OCI-LY1 (cell line): ENCODE measurements around the gene SLC16A6.

Experiments used
- H2AFZ ChIP-seq: fragments of 200-600 bp; sonication (generic), shearing (Covaris generic); 2 replicates; pipeline ENCODE4 v1.6.0; 2014; ENCODE audit warnings: antibody characterized with exemption, mild to moderate bottlenecking, low read length
- H3F3A ChIP-seq: fragments of 200-600 bp; sonication (generic), shearing (Covaris generic); 2 replicates; pipeline ENCODE4 v1.6.0; 2014; ENCODE audit warnings: mild to moderate bottlenecking, antibody characterized with exemption, low read length, moderate library complexity; ENCODE audit not compliant: insufficient read depth
- H3K27ac ChIP-seq: fragments of 200-600 bp; sonication (generic); 2 replicates; pipeline ENCODE4 v1.5.1; 2014; ENCODE audit warnings: low read length, mixed run types, mild to moderate bottlenecking, low read depth; ENCODE audit not compliant: poor library complexity, severe bottlenecking
- H3K27me3 ChIP-seq: fragments of 200-600 bp; sonication (generic); 2 replicates; pipeline ENCODE4 v1.6.0; 2014; ENCODE audit warnings: antibody characterized with exemption, mild to moderate bottlenecking, low read length, moderate library complexity; ENCODE audit not compliant: insufficient read depth
- H3K36me3 ChIP-seq: fragments of 200-600 bp; sonication (generic); 2 replicates; pipeline ENCODE4 v1.6.1; 2014; ENCODE audit warnings: mild to moderate bottlenecking, antibody characterized with exemption, low read length, moderate library complexity, mixed read lengths; ENCODE audit not compliant: insufficient read depth
- H3K4me1 ChIP-seq: fragments of 200-600 bp; sonication (generic); 2 replicates; pipeline ENCODE4 v1.5.1; 2014; ENCODE audit warnings: mild to moderate bottlenecking, low read length, moderate library complexity; ENCODE audit not compliant: insufficient read depth, severe bottlenecking
- H3K4me2 ChIP-seq: fragments of 200-600 bp; sonication (generic), shearing (Covaris generic); 2 replicates; pipeline ENCODE4 v1.6.1; 2014; ENCODE audit warnings: low read length
- H3K4me3 ChIP-seq: fragments of 200-600 bp; sonication (generic); 2 replicates; pipeline ENCODE4 v1.5.1; 2014; ENCODE audit warnings: low read length, low read depth, mild to moderate bottlenecking, mixed read lengths; ENCODE audit not compliant: poor library complexity, severe bottlenecking
- H3K79me2 ChIP-seq: fragments of 200-600 bp; shearing (Covaris generic); 2 replicates; pipeline ENCODE4 v1.6.1; 2016; ENCODE audit warnings: mixed run types, low read length, mixed read lengths; ENCODE audit not compliant: insufficient read depth
- H3K9ac ChIP-seq: fragments of 200-600 bp; sonication (generic), shearing (Covaris generic); 2 replicates; pipeline ENCODE4 v1.6.1; 2014; ENCODE audit warnings: mild to moderate bottlenecking, low read length, mixed read lengths
- H3K9me2 ChIP-seq: fragments of 200-600 bp; sonication (generic), shearing (Covaris generic); 2 replicates; pipeline ENCODE4 v1.6.1; 2014; ENCODE audit warnings: low read depth, mild to moderate bottlenecking, low read length, mixed read lengths
- H3K9me3 ChIP-seq: fragments of 200-600 bp; shearing (Covaris generic); 2 replicates; pipeline ENCODE4 v1.6.1; 2014; ENCODE audit warnings: low read length, mixed read lengths
- H4K20me1 ChIP-seq: fragments of 200-600 bp; sonication (generic), shearing (Covaris generic); 2 replicates; pipeline ENCODE4 v1.6.0; 2016; ENCODE audit warnings: mild to moderate bottlenecking, low read length; ENCODE audit not compliant: insufficient read depth
- EZH2 ChIP-seq: fragments of 200-600 bp; sonication (generic), shearing (Covaris generic); IDR thresholded peaks from 2 replicates; pipeline ENCODE4 v1.8.0; 2017; ENCODE audit warnings: borderline replicate concordance, mixed run types, mild to moderate bottlenecking, antibody characterized with exemption, low read length, moderate library complexity, mixed read lengths
- TF ChIP-seq, protein P1 (sequence below): fragments of 200-600 bp; sonication (generic), shearing (Covaris generic); IDR thresholded peaks from 2 replicates; pipeline ENCODE4 v1.5.1; 2017; ENCODE audit warnings: mild to moderate bottlenecking, antibody characterized with exemption, low read length, moderate library complexity, mixed read lengths

Gene SLC16A6

DNA sequence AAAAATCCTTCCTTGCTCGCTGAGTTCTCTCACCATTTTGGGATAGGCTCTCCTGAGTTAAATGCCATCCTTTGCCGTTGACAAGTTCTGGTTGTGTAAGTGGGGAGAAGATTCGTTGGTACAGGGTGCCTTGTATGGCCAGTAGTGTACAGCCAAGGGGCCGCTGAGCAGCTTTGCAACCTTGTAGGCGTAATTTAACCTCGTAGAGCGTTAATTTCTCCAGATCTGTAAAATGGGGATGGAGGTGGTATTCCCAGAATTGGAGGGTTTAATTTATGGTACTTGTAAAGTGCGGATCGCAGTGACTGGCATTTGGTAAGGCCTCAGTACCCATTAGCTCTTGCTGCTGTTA is 1.7 kb upstream of the SLC16A6 start:
- Histone ChIP-seq H3K27ac (peak overlapping the region; percentile 98), H3K79me2 (peaks cover 32% of the 10 kb centered on the region), H2AFZ (no peak overlapping the region), H3K9me2 (no peaks in the 10 kb centered on the region), H3K4me1 (peaks cover 61% of the 10 kb centered on the region), H3F3A (0 out of 2 replicates have a peak, but pooled peaks cover 7% of the 10 kb centered on the region), H3K27me3 (no peaks in the 10 kb centered on the region), H3K9ac (peak overlapping the region; percentile 100), H4K20me1 (no peaks in the 10 kb centered on the region), H3K4me2 (peak overlapping the region; percentile 83), H3K36me3 (peaks cover 17% of the 10 kb centered on the region; the same call in 1 of the 2 replicates), H3K4me3 (peak overlapping the region; percentile 99), H3K9me3 (no peaks in the 10 kb centered on the region)
- no peak for TF ChIP-seq EZH2
- TF ChIP-seq, protein P1, sequence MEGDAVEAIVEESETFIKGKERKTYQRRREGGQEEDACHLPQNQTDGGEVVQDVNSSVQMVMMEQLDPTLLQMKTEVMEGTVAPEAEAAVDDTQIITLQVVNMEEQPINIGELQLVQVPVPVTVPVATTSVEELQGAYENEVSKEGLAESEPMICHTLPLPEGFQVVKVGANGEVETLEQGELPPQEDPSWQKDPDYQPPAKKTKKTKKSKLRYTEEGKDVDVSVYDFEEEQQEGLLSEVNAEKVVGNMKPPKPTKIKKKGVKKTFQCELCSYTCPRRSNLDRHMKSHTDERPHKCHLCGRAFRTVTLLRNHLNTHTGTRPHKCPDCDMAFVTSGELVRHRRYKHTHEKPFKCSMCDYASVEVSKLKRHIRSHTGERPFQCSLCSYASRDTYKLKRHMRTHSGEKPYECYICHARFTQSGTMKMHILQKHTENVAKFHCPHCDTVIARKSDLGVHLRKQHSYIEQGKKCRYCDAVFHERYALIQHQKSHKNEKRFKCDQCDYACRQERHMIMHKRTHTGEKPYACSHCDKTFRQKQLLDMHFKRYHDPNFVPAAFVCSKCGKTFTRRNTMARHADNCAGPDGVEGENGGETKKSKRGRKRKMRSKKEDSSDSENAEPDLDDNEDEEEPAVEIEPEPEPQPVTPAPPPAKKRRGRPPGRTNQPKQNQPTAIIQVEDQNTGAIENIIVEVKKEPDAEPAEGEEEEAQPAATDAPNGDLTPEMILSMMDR, result no peak

DNA sequence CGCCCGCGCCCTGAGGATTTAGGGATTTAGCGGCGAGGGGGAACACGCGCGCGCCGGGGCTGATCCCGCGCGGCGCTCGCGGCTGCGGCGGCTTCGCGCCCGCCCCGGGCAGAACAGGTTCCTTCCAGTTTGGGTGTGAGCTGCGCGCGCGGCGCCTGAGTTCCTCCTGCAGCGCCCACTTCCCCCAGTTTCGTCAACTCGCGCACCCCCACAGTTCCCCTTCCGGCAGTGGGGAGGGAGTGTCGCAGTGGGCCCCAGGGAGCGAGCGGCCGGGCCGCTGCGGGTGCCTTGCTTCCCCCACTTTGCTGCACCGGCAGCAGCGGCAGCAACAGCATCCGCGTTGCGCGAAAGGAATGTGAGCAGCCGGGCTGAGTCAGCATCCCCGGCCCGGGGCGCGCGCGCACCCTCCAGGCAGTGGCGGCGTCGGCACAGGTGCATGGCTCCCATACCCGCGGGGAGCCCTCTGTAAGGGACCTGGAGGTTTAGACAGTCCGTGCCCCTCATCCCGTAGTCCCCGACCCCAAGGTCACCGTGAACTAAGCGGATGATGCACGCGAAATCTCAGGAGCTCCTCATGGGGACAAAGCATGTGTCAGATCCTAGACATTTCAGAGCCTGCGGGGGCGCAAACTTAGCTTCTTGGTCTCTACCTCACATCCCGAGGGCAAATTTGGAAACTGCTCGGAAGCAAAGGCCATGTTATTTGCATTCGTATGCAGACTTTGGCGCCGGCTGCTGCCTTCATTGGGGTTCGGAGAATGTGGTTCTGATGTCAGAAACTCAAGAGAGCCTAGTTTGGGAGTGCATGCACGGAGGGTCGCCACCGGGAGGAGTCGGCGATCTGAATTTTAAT is 1.1 kb upstream of the SLC16A6 start:
- Histone ChIP-seq H3K9me2 (no peaks in the 10 kb centered on the region), H3K27ac (peak overlapping the region; percentile 98), H3K27me3 (no peaks in the 10 kb centered on the region), H3K4me2 (peak overlapping the region; percentile 83), H3K9me3 (no peaks in the 10 kb centered on the region), H4K20me1 (no peaks in the 10 kb centered on the region), H3F3A (0 out of 2 replicates have a peak, but pooled peaks cover 7% of the 10 kb centered on the region), H3K79me2 (peaks cover 38% of the 10 kb centered on the region), H3K4me3 (peak overlapping the region; percentile 99), H2AFZ (no peak overlapping the region), H3K9ac (peak overlapping the region; percentile 100), H3K4me1 (peaks cover 66% of the 10 kb centered on the region), H3K36me3 (peaks cover 22% of the 10 kb centered on the region; the same call in 1 of the 2 replicates)
- TF ChIP-seq, protein P1, result peak; percentile 41
- TF ChIP-seq EZH2, result no peak

DNA sequence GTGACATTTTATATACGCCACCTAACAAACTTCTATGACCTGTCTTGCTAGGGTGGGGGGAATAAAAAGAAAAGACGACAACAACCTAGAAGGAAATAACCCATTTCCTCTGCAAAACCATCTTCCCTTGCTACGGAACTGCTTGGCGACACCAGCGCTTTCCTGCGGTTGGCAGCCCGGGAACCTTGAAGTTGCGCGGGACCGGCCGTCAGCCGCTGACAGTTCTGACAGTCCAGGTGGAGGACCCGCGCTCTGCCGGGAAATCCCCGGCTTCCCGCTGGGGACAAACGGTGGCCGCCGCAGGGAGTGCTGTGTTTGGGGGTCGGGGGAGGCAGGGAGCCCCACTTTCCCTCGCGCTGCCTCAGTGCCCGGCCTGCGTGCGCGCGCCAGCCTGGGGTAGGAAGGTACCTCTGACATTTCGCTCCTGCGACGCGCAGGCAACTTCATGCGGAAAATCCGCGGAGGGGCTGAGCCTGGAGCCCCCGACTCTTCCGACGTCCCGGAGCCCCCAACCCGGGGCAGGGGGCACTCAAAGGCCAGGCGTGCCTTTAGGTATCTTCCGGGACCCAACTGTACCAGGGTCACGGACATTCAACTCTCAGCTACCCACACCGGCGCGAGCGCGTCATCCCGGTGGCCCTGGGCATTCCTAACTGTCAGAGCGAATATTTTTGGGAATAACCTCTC is 516 bp downstream of the SLC16A6 start:
- peak overlapping the region; percentile 81 for H3K4me2 ChIP-seq
- peaks cover 59% of the 10 kb centered on the region for H3K4me1 ChIP-seq
- H3K36me3 ChIP-seq, result peaks cover 39% of the 10 kb centered on the region
- peak overlapping the region; percentile 98 for H3K27ac ChIP-seq
- H3K27me3 ChIP-seq, result no peaks in the 10 kb centered on the region
- H3K9ac ChIP-seq, result peak overlapping the region; percentile 100
- H4K20me1 ChIP-seq, result no peaks in the 10 kb centered on the region
- no peak overlapping the region for H2AFZ ChIP-seq
- TF ChIP-seq, protein P1, result no peak
- TF ChIP-seq EZH2, result no peak
- peak overlapping the region; percentile 99 for H3K4me3 ChIP-seq
- 0 out of 2 replicates have a peak, but pooled peaks cover 7% of the 10 kb centered on the region for H3F3A ChIP-seq
- H3K79me2 ChIP-seq, result peaks cover 55% of the 10 kb centered on the region
- H3K9me3 ChIP-seq, result no peaks in the 10 kb centered on the region
- no peaks in the 10 kb centered on the region for H3K9me2 ChIP-seq
